Erythroblast (primary cell): ENCODE data around the gene CXCR4.

Source experiments
- GATA1 ChIP-seq: IDR thresholded peaks from 2 replicates; pipeline ENCODE4 v1.6.1; 2011; ENCODE audit warnings: low read depth, mild to moderate bottlenecking, control low read depth, low read length, moderate library complexity
- POLR2A ChIP-seq: IDR thresholded peaks from 2 replicates; pipeline ENCODE4 v1.6.1; 2011; ENCODE audit warnings: mild to moderate bottlenecking, low read length

GRCh38 chr2:136135921-136136906 is 18.3 kb upstream of the CXCR4 start:
- TF ChIP-seq POLR2A (no peak), GATA1 (no peak)
